ENCODE results near the gene SORCS3. TPM values are rescaled to one million over a fixed set of nuclear protein-coding genes. Genes with fewer than 3 reads are reported as not detected.

Gene SORCS3
- polyA plus RNA-seq, 1 donor (not counting 4 experiments of a cell fraction or from before 2014, with no cell fraction given) = not detected

DNA sequence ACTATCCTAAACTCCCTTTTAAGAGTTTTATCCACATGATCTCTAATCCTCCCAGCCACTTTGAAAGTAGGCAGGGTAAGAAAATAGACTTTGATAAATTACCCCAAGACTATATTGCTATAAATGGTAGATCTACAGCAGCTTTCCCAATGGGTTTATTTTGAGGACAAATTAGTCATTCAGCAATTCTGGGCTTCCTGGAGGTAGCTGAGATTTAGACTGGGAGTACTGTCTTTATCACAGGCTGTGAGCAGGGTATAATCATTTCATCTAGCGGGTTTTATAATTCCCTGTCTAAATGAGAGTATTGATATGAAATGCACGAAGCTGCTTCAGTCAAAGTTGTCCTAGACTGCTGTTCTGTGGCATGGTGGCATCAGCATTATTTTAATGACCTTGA lies 279.4 kb downstream of the SORCS3 start:
- DNase-seq (ENCODE audit: low read depth, low spot score) (no peak), FAIRE-seq (no peak)
- H3K36me3 ChIP-seq (ENCODE audit: control insufficient read depth in 2 of 2, extremely low read depth in 1 of 2, insufficient read depth in 2 of 2, low read length in 2 of 2) = no peaks in the 10 kb centered on the region
- dilution Hi-C loops (cut with MboI; ENCODE audit: extremely low pct_ligation_motif_present, low sequenced_read_pairs) = no loop called here
- no peak overlapping the region for H3K4me3 ChIP-seq (ENCODE audit: control insufficient read depth in 2 of 3, extremely low read depth in 1 of 3, insufficient read depth in 2 of 3, low read depth in 1 of 3, low read length in 3 of 3)
- H3K27me3 ChIP-seq (ENCODE audit: control insufficient read depth, extremely low read depth, insufficient read depth, low read length) = no peaks in the 10 kb centered on the region
- H3K9me3 ChIP-seq (ENCODE audit: control insufficient read depth, low read depth, low read length) = no peaks in the 10 kb centered on the region
- no peaks in the 10 kb centered on the region for H3K4me1 ChIP-seq (ENCODE audit: control insufficient read depth, extremely low read depth, insufficient read depth, low read length)
- H3K4me2 ChIP-seq (ENCODE audit: control insufficient read depth, extremely low read depth, insufficient read depth, low read depth, low read length) = no peak overlapping the region
- no peak for TF ChIP-seq EZH2 (IDR thresholded peaks at IDR 0.05; ENCODE audit: low read length)
- TF ChIP-seq, protein P1, sequence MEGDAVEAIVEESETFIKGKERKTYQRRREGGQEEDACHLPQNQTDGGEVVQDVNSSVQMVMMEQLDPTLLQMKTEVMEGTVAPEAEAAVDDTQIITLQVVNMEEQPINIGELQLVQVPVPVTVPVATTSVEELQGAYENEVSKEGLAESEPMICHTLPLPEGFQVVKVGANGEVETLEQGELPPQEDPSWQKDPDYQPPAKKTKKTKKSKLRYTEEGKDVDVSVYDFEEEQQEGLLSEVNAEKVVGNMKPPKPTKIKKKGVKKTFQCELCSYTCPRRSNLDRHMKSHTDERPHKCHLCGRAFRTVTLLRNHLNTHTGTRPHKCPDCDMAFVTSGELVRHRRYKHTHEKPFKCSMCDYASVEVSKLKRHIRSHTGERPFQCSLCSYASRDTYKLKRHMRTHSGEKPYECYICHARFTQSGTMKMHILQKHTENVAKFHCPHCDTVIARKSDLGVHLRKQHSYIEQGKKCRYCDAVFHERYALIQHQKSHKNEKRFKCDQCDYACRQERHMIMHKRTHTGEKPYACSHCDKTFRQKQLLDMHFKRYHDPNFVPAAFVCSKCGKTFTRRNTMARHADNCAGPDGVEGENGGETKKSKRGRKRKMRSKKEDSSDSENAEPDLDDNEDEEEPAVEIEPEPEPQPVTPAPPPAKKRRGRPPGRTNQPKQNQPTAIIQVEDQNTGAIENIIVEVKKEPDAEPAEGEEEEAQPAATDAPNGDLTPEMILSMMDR (optimal IDR thresholded peaks at IDR 0.05 in 1 of 3, IDR thresholded peaks at IDR 0.05 in 1 of 3, conservative IDR thresholded peaks at IDR 0.05 in 1 of 3; ENCODE audit: extremely low read depth in 1 of 3, insufficient read depth in 2 of 3, low read length in 3 of 3) = no peak
- H3K9me1 ChIP-seq (ENCODE audit: control insufficient read depth, extremely low read depth, insufficient read depth, low read length) = no peaks in the 10 kb centered on the region
- H3K79me2 ChIP-seq (ENCODE audit: control insufficient read depth, insufficient read depth, low read length) = no peaks in the 10 kb centered on the region
- H3K27ac ChIP-seq (ENCODE audit: control insufficient read depth, insufficient read depth, low read length) = no peak overlapping the region
- H4K20me1 ChIP-seq (ENCODE audit: control insufficient read depth, extremely low read depth, insufficient read depth, low read length) = no peaks in the 10 kb centered on the region
- H2AFZ ChIP-seq (ENCODE audit: control insufficient read depth, low read length) = no peak overlapping the region
- H3K9ac ChIP-seq (ENCODE audit: control insufficient read depth, extremely low read depth, insufficient read depth, low read length) = no peak overlapping the region

DNA sequence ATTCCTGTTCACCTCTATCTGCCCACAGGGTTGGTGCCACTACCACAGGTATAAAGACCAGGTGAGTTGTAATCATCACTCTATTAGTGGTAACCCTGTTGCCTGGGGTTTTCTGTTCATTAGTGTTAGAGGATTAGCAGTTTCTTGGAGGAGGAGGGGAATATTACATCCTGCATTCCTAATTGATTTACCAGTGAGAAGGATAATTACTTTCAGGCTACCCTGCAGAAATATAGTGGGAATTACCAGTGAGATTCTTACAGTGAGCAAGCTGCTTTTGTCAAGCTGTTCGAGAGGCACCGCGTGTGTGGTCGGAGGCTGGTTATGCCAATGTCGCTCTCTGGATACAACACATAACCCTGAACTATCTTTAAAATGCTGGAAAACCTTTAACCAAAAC lies 280.7 kb downstream of the SORCS3 start:
- H3K9me1 ChIP-seq (ENCODE audit: control insufficient read depth, extremely low read depth, insufficient read depth, low read length) = no peaks in the 10 kb centered on the region
- FAIRE-seq (no peak), DNase-seq (ENCODE audit: low read depth, low spot score) (no peak)
- H3K9me3 ChIP-seq (ENCODE audit: control insufficient read depth, low read depth, low read length) = no peaks in the 10 kb centered on the region
- no peak overlapping the region for H3K4me3 ChIP-seq (ENCODE audit: control insufficient read depth in 2 of 3, extremely low read depth in 1 of 3, insufficient read depth in 2 of 3, low read depth in 1 of 3, low read length in 3 of 3)
- no peaks in the 10 kb centered on the region for H3K36me3 ChIP-seq (ENCODE audit: control insufficient read depth in 2 of 2, extremely low read depth in 1 of 2, insufficient read depth in 2 of 2, low read length in 2 of 2)
- H3K9ac ChIP-seq (ENCODE audit: control insufficient read depth, extremely low read depth, insufficient read depth, low read length) = no peak overlapping the region
- no peaks in the 10 kb centered on the region for H4K20me1 ChIP-seq (ENCODE audit: control insufficient read depth, extremely low read depth, insufficient read depth, low read length)
- H2AFZ ChIP-seq (ENCODE audit: control insufficient read depth, low read length) = no peak overlapping the region
- no peaks in the 10 kb centered on the region for H3K79me2 ChIP-seq (ENCODE audit: control insufficient read depth, insufficient read depth, low read length)
- no peaks in the 10 kb centered on the region for H3K27me3 ChIP-seq (ENCODE audit: control insufficient read depth, extremely low read depth, insufficient read depth, low read length)
- TF ChIP-seq EZH2 (IDR thresholded peaks at IDR 0.05; ENCODE audit: low read length) = no peak
- TF ChIP-seq, protein P1 (optimal IDR thresholded peaks at IDR 0.05 in 1 of 3, IDR thresholded peaks at IDR 0.05 in 1 of 3, conservative IDR thresholded peaks at IDR 0.05 in 1 of 3; ENCODE audit: extremely low read depth in 1 of 3, insufficient read depth in 2 of 3, low read length in 3 of 3) = no peak
- H3K27ac ChIP-seq (ENCODE audit: control insufficient read depth, insufficient read depth, low read length) = no peak overlapping the region
- dilution Hi-C loops (cut with MboI; ENCODE audit: extremely low pct_ligation_motif_present, low sequenced_read_pairs) = no loop called here
- no peaks in the 10 kb centered on the region for H3K4me1 ChIP-seq (ENCODE audit: control insufficient read depth, extremely low read depth, insufficient read depth, low read length)
- no peak overlapping the region for H3K4me2 ChIP-seq (ENCODE audit: control insufficient read depth, extremely low read depth, insufficient read depth, low read depth, low read length)
